Esophagus squamous epithelium (tissue), 4 donors: ENCODE measurements around the gene DNM3.

Experiments
- CTCF ChIP-seq, 6 experiments: fragments of 450-650 bp in 4 of 6; fragments of 200-600 bp in 2 of 6; sonication (generic) in 2 of 6; IDR thresholded peaks; one replicate each; pipeline ENCODE4 v1.5.1; 2016 to 2019; ENCODE audit warnings: antibody characterized with exemption in 6 of 6, mild to moderate bottlenecking in 4 of 6, moderate library complexity in 4 of 6
- POLR2A ChIP-seq, 4 donors: fragments of 450-650 bp; IDR thresholded peaks; one replicate each; pipeline ENCODE4 v1.6.1; 2017; ENCODE audit warnings: antibody characterized with exemption in 4 of 4, mild to moderate bottlenecking in 4 of 4, moderate library complexity in 3 of 4

- no peak for TF ChIP-seq CTCF (IDR thresholded peaks at IDR 0.05)
- no peak for TF ChIP-seq POLR2A (IDR thresholded peaks at IDR 0.05)
Observed at GRCh38 chr1:171796592-171796991, 44.7 kb upstream of the DNM3 start.
